SW 1271 (cell line): ENCODE results near the gene MTF2.
"Not testable (repeated sequence)": the region's sequence is repeated elsewhere in the genome, so short reads cannot be mapped to it uniquely, and the experiment has no call there.

Source experiments
- DNase-seq, 2 experiments: peaks; one replicate each; lab custom pipeline; 2025; lab: John Stamatoyannopoulos, UW

The MTF2 gene

DNA sequence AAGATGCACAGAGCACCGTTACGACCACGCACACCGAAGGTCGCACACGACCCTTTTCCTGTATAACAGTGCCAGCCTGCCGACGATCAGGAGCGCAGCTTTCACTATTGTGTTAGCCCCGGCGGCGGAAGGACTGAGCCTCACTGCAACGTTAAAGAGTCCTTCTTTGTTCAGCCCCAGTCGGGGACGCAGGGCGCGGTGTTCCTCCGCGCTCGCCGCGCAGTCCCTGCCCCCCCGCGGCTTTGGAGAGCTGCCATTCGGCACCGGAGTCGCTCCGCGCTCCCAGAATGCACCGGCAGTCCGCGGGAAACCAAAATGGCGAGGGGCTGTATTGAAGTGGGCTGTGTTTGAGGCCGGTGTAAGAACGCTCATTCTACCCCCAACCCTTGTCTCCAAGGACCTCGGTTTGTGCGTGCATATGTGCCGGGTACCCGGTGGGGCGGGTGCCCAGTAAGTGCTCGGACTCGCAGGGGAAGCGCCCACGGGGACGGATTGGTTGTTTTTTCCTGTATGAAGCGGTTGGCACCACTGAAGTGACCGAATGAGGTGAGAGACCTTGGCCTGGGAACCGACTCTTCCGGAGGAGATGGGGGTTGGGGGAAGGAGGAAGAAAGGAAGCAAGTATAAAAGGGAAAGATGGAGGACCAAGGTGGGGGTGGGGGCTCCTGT lies at the start of gene MTF2:
Gene MTF2 (plus strand): TSS at position 298 of the 669 bp plus-strand sequence. CDS start 244 bp downstream, at position 542.
- peak; percentile 74 to 91 for DNase-seq

DNA sequence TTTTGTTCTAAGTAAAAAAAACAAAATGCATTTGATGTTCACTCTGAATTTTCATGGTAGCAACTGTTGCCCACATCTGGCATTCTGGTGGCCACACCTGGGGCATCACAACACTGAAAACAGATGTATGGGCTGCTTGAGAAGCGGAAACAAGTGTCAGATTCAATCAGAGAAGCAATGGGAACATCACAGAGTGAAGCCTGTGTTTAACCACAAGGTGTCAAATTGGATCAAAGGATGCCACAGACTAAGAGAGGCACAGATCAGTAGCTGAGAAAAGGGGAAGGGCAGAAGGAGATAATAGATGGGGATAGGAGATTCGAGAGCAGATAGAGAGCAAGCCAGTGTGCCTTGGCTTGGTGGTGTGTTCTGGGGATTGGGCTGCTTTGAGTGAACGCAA lies 49.8 kb upstream of the MTF2 start:
- DNase-seq = no peak

- DNase-seq = not testable (repeated sequence)
These were observed 48.9 kb upstream of the MTF2 start for GRCh38 chr1:93030191-93030590.

DNA sequence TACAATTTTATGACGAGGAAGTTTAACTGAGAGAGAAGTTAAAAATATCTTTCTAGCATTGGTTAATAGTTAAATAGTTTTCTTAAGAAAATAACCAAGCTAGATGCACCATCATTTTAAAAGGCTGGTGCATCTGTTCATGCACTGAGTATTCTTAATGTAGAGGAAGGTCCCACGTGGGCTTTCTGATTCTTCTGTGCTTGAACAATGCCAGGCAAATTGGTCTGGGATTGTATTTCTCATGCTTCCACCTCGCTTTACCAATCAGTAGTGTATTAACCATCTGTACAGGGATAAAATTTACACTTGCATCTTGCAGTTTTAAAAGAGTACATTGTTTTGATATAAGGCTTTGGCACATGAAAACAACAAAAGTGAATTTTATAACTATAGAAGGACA lies 47.4 kb upstream of the MTF2 start:
- DNase-seq = no peak

DNA sequence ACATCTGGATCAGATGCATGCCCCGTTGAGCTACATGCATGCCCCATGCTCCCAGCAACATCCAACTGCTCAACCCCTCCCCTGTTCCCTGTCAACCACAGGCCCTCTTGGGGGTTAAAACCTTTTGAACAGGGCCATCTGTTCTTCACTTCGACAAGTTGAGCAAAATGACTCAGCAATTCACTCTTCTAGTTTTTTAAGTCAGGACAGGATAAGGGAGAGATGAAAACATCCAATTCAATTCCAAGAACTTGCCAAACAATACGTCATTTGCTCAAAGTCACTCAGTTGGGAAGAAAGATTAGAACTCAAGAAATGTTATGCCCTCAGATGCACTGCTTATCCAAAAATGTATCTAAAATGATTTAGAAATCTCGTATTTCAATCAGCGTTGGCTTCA lies 46.1 kb upstream of the MTF2 start:
- no peak for DNase-seq

GRCh38 chr1:93033785-93034184 lies 45.3 kb upstream of the MTF2 start:
- no peak for DNase-seq

- DNase-seq = no peak
These were observed 44.7 kb upstream of the MTF2 start for GRCh38 chr1:93034397-93034796.

GRCh38 chr1:93036672-93037071 lies 42.4 kb upstream of the MTF2 start:
- no peak for DNase-seq

DNA sequence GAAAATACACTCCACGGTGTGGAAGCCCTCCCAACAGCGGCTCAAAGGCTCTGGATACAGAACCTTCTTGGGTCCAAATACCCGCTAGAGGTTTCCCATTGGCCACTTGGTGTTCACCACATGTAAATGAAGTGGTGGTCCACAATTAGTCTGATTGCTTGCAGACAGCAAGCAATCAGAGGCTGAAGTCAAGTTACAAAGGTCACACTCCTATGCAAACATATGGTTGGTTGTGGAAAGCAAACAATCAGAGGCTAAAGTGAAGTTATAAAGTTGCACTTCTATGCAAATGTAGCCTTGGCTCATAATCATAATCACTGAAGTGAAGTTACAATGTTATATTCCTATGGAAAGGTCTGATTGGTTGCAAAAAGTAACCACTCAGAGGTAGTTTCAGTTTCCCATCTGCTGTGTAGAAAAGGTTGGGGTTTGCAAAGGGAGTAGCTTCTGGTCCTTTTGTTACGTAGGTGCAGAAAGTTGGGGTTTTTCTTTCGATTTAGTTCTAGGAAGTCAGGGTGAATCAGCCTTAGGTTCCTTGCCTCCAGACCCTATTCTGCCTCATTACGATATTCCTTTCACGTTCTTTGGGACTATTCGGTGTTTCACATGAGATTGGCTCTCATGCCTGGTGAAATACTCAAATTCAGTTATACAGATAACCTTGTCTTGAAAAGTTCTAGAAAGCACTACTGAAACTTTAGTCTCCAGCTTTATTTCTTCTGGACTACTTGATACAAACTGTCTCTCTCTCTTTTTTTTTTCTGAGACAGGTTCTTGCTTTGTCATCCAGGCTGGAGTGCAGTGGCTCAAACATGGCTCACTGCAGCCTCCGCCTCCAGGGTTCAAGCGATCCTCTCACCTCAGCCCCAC lies 36.7 kb upstream of the MTF2 start:
- no peak for DNase-seq

- no peak for DNase-seq
These were observed 36.0 kb upstream of the MTF2 start for GRCh38 chr1:93043057-93043557.

DNA sequence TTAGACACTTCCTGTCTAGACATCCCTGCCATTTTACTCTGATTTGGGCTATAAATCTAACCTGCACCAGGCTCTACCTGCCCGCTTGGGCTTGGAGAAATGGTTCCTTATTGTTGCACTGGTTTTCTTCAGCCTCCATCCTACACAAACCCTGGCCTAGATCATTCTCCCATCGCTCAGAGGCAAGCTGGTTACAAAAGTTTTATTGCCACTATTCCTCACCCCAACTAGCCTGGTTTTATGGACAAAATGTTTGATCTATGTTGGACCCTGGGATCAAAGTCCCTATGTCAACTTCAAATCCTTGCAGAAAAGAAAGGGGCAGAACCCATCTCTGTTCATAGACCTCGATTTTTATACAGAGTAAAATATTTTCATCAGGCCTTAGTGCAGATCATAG lies 31.5 kb upstream of the MTF2 start:
- no peak for DNase-seq

- DNase-seq = no peak
These were observed 27.1 kb upstream of the MTF2 start for GRCh38 chr1:93051961-93052360.

DNA sequence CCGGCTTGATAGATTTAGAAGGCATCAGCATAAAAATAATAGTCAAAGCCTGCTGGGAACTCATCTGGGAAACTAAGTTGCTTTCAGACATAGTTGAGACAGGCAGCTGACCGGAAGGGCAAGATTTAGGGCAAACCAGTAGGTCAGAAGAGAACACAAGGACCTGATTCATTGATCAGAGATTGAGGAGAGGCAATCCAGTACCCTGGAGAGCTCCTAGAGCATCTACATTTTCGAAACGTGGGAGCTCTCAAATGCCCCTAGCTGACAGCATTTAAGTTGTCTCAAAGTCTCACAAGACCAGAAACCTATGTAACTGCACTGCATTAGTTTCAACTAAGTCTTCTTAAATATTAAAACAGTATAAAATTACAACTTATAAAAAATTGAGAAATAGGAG lies 22.9 kb upstream of the MTF2 start:
- no peak for DNase-seq

- DNase-seq = no peak
These were observed 22.4 kb upstream of the MTF2 start for GRCh38 chr1:93056649-93057048.

DNA sequence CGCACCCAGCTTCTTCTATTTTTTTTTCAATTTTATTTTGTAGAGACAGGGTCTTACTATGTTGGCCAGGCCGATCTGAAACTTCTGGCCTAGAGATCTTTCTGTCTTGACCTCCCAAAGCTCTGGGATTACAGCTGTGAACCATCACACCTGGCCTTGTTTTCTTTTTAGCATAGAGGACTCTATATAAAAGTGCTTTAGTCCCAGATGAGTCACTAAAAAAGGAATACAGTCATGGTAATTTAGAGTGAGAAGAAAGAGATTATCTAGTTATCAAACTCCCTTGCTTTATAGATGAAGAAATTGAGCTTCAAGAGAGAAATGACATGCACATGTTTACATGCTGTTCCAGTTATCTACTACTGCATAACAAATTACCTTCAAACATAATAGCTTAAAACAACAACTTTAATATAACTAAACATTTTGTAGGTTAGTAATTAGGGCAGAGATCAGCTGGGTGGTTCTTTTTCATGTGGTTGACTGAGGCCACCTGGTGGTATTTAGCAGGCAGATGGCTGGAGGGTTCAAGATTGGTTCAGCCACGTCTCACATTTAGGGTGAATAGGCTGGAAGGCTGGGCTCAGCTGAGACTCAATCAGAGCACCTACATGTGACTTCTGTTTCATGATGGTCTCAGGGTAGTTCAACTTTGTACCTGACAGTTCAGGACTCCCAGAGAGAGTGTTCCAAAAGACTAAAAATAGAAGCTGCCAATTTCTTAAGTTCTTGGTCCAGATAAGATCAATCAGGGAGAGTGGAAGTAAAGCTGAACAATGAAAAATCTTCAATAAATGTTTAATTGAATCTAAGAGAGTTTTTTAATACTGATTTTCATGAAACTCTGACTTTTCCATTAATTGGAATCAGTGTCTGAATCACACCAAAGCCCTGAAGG lies 16.9 kb upstream of the MTF2 start:
- DNase-seq = peak in 1 of 2 experiments; percentile 34

DNA sequence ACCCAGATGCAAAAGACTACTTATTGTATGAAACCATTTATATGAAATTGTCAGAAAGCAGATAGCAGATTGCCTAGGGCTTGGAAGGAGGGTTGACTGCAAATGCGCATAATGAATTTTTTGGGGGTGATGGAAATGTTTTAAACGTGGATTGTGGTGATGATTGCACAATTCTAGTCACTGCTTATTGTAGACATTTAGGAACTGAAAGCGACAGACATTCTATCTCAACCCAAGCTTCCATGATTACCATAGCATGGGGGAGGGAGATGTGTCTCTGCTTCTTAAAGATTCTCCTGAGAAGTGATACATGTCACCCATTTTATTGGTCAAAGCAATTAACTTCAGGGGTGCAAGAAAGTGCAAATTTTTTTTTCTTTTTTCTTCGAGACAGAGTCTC lies 2.8 kb upstream of the MTF2 start:
- DNase-seq = no peak

DNA sequence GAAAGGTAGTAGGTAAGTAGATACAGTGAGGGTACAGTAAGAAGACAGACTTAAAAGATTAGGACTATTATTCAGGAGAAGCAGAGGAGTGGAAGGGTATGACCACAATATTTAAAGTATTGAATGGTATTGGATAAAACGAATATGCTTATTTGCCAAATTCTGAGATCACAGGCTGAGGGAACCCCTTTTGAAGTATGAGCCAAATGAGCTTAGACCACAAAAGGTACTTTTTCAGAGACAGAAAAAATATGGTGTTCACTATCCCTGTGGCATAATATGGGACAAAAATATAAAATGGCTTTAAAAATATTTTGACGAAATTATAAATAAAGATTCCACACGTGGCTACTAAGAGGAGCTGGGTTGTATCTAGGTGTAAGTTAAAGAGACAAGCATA lies 880 bp upstream of the MTF2 start:
- no peak for DNase-seq

- DNase-seq = no peak
These were observed 471 bp upstream of the MTF2 start for GRCh38 chr1:93078638-93078985.

DNA sequence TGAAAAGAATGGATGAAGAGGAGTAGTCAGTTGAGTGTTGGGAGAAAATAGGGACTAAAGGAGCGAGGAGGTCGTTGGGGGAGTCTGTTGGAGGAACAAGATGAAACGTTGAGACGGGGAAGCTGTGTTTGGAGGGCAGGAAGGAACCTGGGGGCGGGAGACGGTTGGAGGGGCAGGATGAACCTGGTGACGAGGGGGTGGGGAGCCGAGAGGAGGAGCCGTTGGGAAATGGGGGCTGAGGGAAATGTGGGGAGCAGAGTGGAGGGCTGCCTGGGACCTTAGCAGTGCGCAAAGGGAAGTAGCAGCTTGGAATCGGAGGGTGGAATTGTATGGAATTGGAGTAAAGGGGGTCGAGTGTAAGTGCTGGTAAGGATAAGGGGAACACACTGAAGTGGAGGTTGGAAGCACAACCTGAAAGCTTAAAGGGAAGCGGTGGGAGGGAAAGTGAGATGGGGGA lies 630 bp downstream of the MTF2 start:
- peak in 1 of 2 experiments; percentile 40 for DNase-seq

DNA sequence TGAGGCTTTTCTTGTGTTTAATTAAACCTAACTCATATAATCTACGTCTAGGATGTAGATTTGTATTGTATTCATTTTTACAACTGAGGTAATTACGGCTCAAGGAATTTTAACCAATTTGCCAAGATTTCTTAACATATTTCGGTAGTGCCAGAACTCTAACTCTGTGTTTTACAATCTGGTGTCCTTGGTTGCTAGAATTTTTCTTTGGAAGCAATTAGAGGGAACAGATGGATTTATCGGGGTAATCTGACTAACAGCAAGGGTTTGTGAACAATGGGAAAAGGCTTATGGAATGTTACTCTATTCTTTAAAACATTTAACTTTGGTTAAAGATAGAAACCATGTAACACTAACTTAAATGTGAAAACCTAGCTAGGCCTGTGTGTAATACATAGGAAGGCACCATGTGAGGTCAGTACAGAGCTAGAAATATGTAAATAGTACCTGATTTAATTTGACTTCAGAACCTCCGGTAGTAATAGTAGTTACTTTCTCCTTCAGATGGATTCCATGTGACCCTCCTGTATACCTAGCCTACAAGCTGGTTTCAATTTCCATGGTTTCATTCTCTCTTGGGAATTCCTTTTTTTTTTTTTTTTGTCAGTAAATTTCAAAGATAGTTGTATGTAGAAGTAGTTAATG lies 1.2 kb downstream of the MTF2 start:
- peak; percentile 23 to 85 for DNase-seq

DNA sequence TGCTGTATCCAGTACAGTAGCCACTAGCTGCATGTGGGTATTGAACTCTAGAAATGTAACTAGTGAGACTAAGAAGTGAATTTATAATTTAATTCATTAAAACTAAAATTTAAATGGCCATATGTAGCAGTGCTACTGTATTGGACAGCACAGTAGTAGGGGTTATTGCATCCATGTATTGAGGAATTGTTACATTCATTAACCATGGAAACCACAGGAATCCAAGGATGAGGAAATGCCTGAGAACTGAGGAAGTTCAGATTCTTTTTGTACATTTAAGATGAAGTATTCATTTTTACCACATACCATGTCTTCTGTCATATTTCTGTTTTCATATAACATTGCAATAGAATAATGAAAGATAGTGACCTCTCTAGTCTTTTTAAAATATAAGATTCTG lies 2.6 kb downstream of the MTF2 start:
- DNase-seq = peak in 1 of 2 experiments; percentile 61

- DNase-seq = no peak
These were observed 3.2 kb downstream of the MTF2 start for GRCh38 chr1:93082313-93082712.
